Ascending aorta (tissue), 2 donors: Measurements from ENCODE around the gene ZFP36L2. TPM values are rescaled to one million over a fixed set of nuclear protein-coding genes. Genes with fewer than 3 reads are reported as not detected.

ENCODE experiments used
- DNase-seq, 2 donors: peaks; one replicate each; pipeline ENCODE4 v3.0.0-alpha.2; 2019; ENCODE audit warnings: low spot score in 2 of 2
- H3K27ac ChIP-seq, 2 donors: fragments of 200-600 bp; sonication (generic); one replicate each; pipeline ENCODE4 v1.5.1; 2016 to 2017; ENCODE audit warnings: mild to moderate bottlenecking in 1 of 2
- H3K27me3 ChIP-seq: fragments of 200-600 bp; sonication (generic); one replicate; pipeline ENCODE4 v1.5.1; 2017
- H3K36me3 ChIP-seq, 2 donors: fragments of 200-600 bp; sonication (generic); one replicate each; pipeline ENCODE4 v1.5.1; 2016
- H3K4me1 ChIP-seq, 2 donors: fragments of 200-600 bp; sonication (generic); one replicate each; pipeline ENCODE4 v1.5.1; 2016 to 2017; ENCODE audit warnings: mild to moderate bottlenecking in 1 of 2
- H3K4me3 ChIP-seq, 2 donors: fragments of 200-600 bp; sonication (generic); one replicate each; pipeline ENCODE4 v1.5.1; 2016 to 2017; ENCODE audit warnings: mild to moderate bottlenecking in 1 of 2
- H3K9me3 ChIP-seq, 2 donors: fragments of 200-600 bp; sonication (generic); one replicate each; pipeline ENCODE4 v1.5.1; 2016
- intact Hi-C: fragments of 100-400 bp; cut with DNase I; formaldehyde crosslinking; loops from one replicate; pipeline ENCODE4 v1.15.1; 2023
- total RNA-seq: library from RNA; depleted of rRNA; stranded (reverse); fragments of >200 nt; gene quantifications from one replicate; pipeline ENCODE4 v1.1.0, GENCODE V29; 2016
- TF ChIP-seq, protein P1 (sequence below), 3 experiments: fragments of 200-600 bp in 2 of 3; fragments of 450-650 bp in 1 of 3; sonication (generic) in 2 of 3; IDR thresholded peaks; one replicate each; pipeline ENCODE4 v1.5.1; 2016 to 2019; ENCODE audit warnings: antibody characterized with exemption in 3 of 3, mild to moderate bottlenecking in 1 of 3, moderate library complexity in 1 of 3

Gene ZFP36L2
- total RNA-seq, 1 donor from 2014 or later, result 148 TPM

DNA sequence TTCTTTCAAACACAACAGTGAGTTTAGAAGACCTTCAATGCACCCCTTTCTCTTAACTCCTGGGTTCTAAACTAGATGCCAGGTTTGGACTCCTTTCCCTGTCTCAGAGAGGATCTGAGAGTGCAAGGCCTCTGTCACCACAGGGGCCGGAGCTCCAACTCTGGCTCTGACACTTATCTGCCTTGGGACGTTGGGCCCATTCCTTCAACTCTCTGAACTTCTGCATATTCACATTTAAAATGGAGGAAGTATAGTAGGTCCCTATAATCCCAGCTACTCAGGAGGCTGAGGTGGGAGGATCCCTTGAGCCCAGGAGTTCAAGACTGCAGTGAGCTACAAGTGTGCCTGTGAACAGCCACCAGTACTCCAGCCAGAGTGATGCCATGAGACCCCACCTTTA, 44.1 kb upstream of the ZFP36L2 start:
- TF ChIP-seq, protein P1, sequence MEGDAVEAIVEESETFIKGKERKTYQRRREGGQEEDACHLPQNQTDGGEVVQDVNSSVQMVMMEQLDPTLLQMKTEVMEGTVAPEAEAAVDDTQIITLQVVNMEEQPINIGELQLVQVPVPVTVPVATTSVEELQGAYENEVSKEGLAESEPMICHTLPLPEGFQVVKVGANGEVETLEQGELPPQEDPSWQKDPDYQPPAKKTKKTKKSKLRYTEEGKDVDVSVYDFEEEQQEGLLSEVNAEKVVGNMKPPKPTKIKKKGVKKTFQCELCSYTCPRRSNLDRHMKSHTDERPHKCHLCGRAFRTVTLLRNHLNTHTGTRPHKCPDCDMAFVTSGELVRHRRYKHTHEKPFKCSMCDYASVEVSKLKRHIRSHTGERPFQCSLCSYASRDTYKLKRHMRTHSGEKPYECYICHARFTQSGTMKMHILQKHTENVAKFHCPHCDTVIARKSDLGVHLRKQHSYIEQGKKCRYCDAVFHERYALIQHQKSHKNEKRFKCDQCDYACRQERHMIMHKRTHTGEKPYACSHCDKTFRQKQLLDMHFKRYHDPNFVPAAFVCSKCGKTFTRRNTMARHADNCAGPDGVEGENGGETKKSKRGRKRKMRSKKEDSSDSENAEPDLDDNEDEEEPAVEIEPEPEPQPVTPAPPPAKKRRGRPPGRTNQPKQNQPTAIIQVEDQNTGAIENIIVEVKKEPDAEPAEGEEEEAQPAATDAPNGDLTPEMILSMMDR (IDR thresholded peaks at IDR 0.05), result no peak
- Histone ChIP-seq H3K36me3 (no peaks in the 10 kb centered on the region), H3K27ac (peak overlapping the region; percentile 79 to 90), H3K4me3 (no peak overlapping the region), H3K4me1 (peaks cover 20 to 49% of the 10 kb centered on the region in 2 donors), H3K27me3 (no peaks in the 10 kb centered on the region), H3K9me3 (no peaks in the 10 kb centered on the region)
- no peak for DNase-seq
- intact Hi-C loops, result no loop called here

DNA sequence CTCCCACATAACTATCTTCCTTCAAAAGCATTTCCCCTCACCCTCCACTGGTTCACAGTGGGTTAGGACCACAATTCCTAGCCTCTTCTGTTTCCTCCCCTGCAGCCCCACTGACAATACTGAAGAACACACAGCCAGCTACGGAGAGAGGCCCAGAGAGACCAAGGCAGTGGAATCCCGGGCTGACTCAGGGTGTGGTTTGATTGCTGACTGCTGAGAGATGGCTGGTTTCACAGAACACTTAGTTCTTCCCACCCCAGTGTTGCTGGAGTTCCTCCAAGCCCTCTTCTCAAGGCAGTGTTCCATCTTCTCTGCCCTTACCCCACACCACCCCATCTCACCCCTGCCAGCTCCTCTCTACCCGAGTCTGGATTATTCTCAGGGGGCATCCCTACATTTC, 43.3 kb upstream of the ZFP36L2 start:
- H3K36me3 ChIP-seq, result no peaks in the 10 kb centered on the region
- no peaks in the 10 kb centered on the region for H3K9me3 ChIP-seq
- peak; percentile 50 to 88 for DNase-seq
- TF ChIP-seq, protein P1 (IDR thresholded peaks at IDR 0.05), result no peak
- peaks cover 19 to 52% of the 10 kb centered on the region in 2 donors for H3K4me1 ChIP-seq
- intact Hi-C loops, result loop anchor here (5.0 kb wide), 1 partner anchor 33 kb away; no protein-coding TSS in a partner anchor
- H3K27me3 ChIP-seq, result no peaks in the 10 kb centered on the region
- peak overlapping the region; percentile 79 to 90 for H3K27ac ChIP-seq
- no peak overlapping the region for H3K4me3 ChIP-seq

DNA sequence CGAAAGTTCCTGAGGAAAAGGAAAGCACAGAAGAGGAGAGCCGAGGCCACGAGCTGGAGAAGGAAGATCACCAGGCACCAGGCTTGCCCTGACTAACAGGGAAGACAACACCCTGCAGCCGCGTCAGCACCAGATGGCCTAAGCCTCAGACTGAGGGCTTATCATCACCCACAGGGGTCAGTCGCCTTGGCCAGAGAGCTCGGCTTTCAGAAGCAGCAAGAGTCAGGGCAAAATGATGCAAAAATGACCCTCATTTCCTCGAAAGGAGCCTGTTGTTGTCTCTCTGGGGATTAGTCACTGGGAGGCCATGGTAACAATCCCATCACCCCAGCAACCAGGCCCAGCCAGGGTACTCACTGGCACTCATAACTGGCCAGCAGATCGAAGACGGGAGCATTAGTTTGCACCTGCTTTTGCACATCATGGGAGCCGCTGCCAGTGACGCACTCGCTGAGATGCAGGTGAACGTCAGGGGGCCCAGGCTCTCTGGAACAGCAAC, 42.7 kb upstream of the ZFP36L2 start:
- intact Hi-C loops, result loop anchor here (5.0 kb wide), 1 partner anchor 33 kb away; no protein-coding TSS in a partner anchor
- peaks cover 24 to 54% of the 10 kb centered on the region in 2 donors for H3K4me1 ChIP-seq
- DNase-seq, result peak; percentile 68 to 95
- no peaks in the 10 kb centered on the region for H3K9me3 ChIP-seq
- peak overlapping the region; percentile 7 to 16 for H3K4me3 ChIP-seq
- no peaks in the 10 kb centered on the region for H3K36me3 ChIP-seq
- H3K27ac ChIP-seq, result peak overlapping the region; percentile 79 to 90
- no peaks in the 10 kb centered on the region for H3K27me3 ChIP-seq
- TF ChIP-seq, protein P1 (IDR thresholded peaks at IDR 0.05), result no peak

DNA sequence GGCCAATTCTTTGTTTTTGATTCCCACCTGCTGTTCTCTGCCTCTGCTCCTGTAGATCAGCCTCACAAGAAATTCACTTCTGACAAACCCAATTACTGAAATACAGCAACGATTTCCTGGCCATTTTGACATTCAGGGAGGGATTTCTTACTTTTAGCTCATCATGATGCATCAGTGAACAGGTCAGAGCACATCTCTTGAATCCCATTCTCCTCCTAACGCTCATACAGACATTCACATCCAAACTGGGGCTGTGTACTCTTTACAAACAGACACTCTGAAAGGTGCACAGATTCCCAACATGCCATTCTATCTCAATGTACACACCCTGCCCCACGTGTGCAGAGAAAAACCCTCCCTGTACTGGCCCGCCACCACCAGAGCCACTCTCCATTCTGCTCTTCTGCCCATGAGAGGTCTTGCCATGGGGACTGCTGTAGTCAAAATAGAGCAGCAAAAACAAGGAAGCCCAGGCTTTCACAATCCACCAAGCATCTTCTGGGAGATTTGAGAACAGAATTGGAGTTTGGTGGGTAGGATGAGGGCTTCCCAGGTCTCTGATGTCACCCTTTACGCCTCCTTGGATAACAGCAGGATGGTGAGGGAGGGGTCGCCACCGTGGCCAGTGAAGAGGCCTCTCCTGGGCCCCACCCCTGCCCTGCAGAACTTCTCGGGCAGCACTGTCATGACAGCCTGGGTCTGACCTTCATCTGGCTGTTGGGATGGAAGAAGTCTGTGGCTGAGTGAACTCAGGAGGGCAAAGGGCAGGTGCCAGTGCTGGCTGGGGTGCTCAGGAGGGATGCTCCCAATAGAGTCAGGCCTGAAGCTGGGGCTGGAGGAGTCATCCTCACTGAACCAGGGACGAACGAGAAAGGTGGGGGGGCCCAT, 41.9 kb upstream of the ZFP36L2 start:
- TF ChIP-seq, protein P1 (IDR thresholded peaks at IDR 0.05), result no peak
- no peaks in the 10 kb centered on the region for H3K9me3 ChIP-seq
- peaks cover 20 to 46% of the 10 kb centered on the region in 2 donors for H3K4me1 ChIP-seq
- DNase-seq, result no peak
- H3K36me3 ChIP-seq, result no peaks in the 10 kb centered on the region
- peak overlapping the region; percentile 79 to 90 for H3K27ac ChIP-seq
- peak overlapping the region; percentile 7 to 16 for H3K4me3 ChIP-seq
- no peaks in the 10 kb centered on the region for H3K27me3 ChIP-seq
- intact Hi-C loops, result loop anchor here (5.0 kb wide), 1 partner anchor 34 kb away; no protein-coding TSS in a partner anchor

DNA sequence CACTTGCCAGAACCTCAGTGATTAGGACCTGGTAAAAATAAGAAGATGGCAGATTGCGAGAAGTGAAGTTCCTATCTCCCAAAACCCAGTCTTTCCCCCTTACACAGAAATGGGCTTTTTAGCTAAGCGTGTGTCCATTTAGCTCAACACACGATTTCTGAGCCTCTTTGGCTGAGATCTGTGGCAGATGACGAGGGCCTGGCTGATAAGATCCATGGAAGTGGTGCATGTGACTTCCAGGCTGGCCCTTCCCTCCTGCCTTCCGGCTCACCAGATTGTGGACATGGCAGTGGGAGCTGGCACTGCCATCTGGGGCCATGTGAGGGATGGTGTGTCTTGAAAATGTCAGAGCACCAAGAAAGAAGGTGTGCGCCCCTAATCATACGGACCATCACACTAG, 41.0 kb upstream of the ZFP36L2 start:
- Histone ChIP-seq H3K4me3 (no peak overlapping the region), H3K9me3 (no peaks in the 10 kb centered on the region), H3K4me1 (peaks cover 20 to 44% of the 10 kb centered on the region in 2 donors), H3K27ac (peak overlapping the region; percentile 79 to 90), H3K36me3 (no peaks in the 10 kb centered on the region), H3K27me3 (no peaks in the 10 kb centered on the region)
- intact Hi-C loops, result loop anchor here (5.0 kb wide), 1 partner anchor 35 kb away; no protein-coding TSS in a partner anchor
- DNase-seq, result no peak
- TF ChIP-seq, protein P1 (IDR thresholded peaks at IDR 0.05), result no peak
